ENCODE results near the gene MT1E. TPM values are rescaled to one million over a fixed set of nuclear protein-coding genes. Genes with fewer than 3 reads are reported as not detected.
"Not testable (repeated sequence)": the region's sequence is repeated elsewhere in the genome, so short reads cannot be mapped to it uniquely, and the experiment has no call there.

MT1E gene
- total RNA-seq, 2 donors from 2014 or later: 106 to 214 TPM

- Histone ChIP-seq H3K4me1 (ENCODE audit: control insufficient read depth in 1 of 2, low read depth in 2 of 2) (peaks cover 14 to 35% of the 10 kb centered on the region in 2 donors), H3K27me3 (replicated peaks; ENCODE audit: insufficient read depth) (no peaks in the 10 kb centered on the region), H3K36me3 (no peaks in the 10 kb centered on the region), H3K27ac (no peak overlapping the region), H3K9me3 (no peaks in the 10 kb centered on the region), H3K4me3 (no peak overlapping the region)
- ATAC-seq (ENCODE audit: insufficient number of reproducible peaks, low FRiP score, low read depth): no peak
- no peak for TF ChIP-seq CTCF (IDR thresholded peaks at IDR 0.05)
- DNase-seq (ENCODE audit: low spot score): no peak
Observed at GRCh38 chr16:56615353-56615752, 10.2 kb upstream of the MT1E start.

- Histone ChIP-seq H3K9me3 (no peaks in the 10 kb centered on the region), H3K27me3 (replicated peaks; ENCODE audit: insufficient read depth) (no peaks in the 10 kb centered on the region), H3K27ac (no peak overlapping the region), H3K4me3 (peak overlapping the region; percentile 62), H3K36me3 (no peaks in the 10 kb centered on the region), H3K4me1 (ENCODE audit: control insufficient read depth in 1 of 2, low read depth in 2 of 2) (peaks cover 4 to 22% of the 10 kb centered on the region in 2 donors)
- no peak for TF ChIP-seq CTCF (IDR thresholded peaks at IDR 0.05)
- no peak for ATAC-seq (ENCODE audit: insufficient number of reproducible peaks, low FRiP score, low read depth)
- no peak for DNase-seq (ENCODE audit: low spot score)
Observed at GRCh38 chr16:56616608-56617211, 8.9 kb upstream of the MT1E start.

GRCh38 chr16:56617212-56618085 is 8.1 kb upstream of the MT1E start:
- TF ChIP-seq CTCF (IDR thresholded peaks at IDR 0.05): peak; percentile 19
- peaks cover 4 to 14% of the 10 kb centered on the region in 2 donors for H3K4me1 ChIP-seq (ENCODE audit: control insufficient read depth in 1 of 2, low read depth in 2 of 2)
- H3K4me3 ChIP-seq: peak overlapping the region; percentile 62
- ATAC-seq (ENCODE audit: insufficient number of reproducible peaks, low FRiP score, low read depth) (peak; percentile 54), DNase-seq (ENCODE audit: low spot score) (no peak)
- peak overlapping the region; percentile 34 to 60 for H3K27ac ChIP-seq
- no peaks in the 10 kb centered on the region for H3K9me3 ChIP-seq
- H3K36me3 ChIP-seq: no peaks in the 10 kb centered on the region
- H3K27me3 ChIP-seq (replicated peaks; ENCODE audit: insufficient read depth): no peaks in the 10 kb centered on the region

- no peak for ATAC-seq (ENCODE audit: insufficient number of reproducible peaks, low FRiP score, low read depth)
- no peaks in the 10 kb centered on the region for H3K27me3 ChIP-seq (replicated peaks; ENCODE audit: insufficient read depth)
- DNase-seq (ENCODE audit: low spot score): no peak
- H3K27ac ChIP-seq: no peak overlapping the region
- no peak overlapping the region for H3K4me3 ChIP-seq
- no peak for TF ChIP-seq CTCF (IDR thresholded peaks at IDR 0.05)
- no peaks in the 10 kb centered on the region for H3K36me3 ChIP-seq
- H3K4me1 ChIP-seq (ENCODE audit: control insufficient read depth in 1 of 2, low read depth in 2 of 2): peaks cover 4 to 14% of the 10 kb centered on the region in 2 donors
- no peaks in the 10 kb centered on the region for H3K9me3 ChIP-seq
Observed at GRCh38 chr16:56618138-56618537, 7.4 kb upstream of the MT1E start.

- H3K27ac ChIP-seq: no peak overlapping the region
- DNase-seq (ENCODE audit: low spot score): no peak
- TF ChIP-seq CTCF (IDR thresholded peaks at IDR 0.05): no peak
- H3K9me3 ChIP-seq: no peaks in the 10 kb centered on the region
- H3K36me3 ChIP-seq: no peaks in the 10 kb centered on the region
- ATAC-seq (ENCODE audit: insufficient number of reproducible peaks, low FRiP score, low read depth): no peak
- no peak overlapping the region for H3K4me3 ChIP-seq
- peaks cover 4 to 14% of the 10 kb centered on the region in 2 donors for H3K4me1 ChIP-seq (ENCODE audit: control insufficient read depth in 1 of 2, low read depth in 2 of 2)
- H3K27me3 ChIP-seq (replicated peaks; ENCODE audit: insufficient read depth): no peaks in the 10 kb centered on the region
Observed at GRCh38 chr16:56620339-56620897, 5.2 kb upstream of the MT1E start.

- not testable (repeated sequence) for H3K36me3 ChIP-seq; H3K9me3 ChIP-seq; H3K27ac ChIP-seq; ATAC-seq (ENCODE audit: insufficient number of reproducible peaks, low FRiP score, low read depth); DNase-seq (ENCODE audit: low spot score); H3K27me3 ChIP-seq (replicated peaks; ENCODE audit: insufficient read depth); H3K4me3 ChIP-seq
- H3K4me1 ChIP-seq (ENCODE audit: control insufficient read depth in 1 of 2, low read depth in 2 of 2): peaks cover 4 to 14% of the 10 kb centered on the region in 2 donors
Observed at GRCh38 chr16:56621665-56622445, 3.7 kb upstream of the MT1E start.

- not testable (repeated sequence) for H3K27me3 ChIP-seq (replicated peaks; ENCODE audit: insufficient read depth); DNase-seq (ENCODE audit: low spot score); H3K4me1 ChIP-seq (ENCODE audit: control insufficient read depth in 1 of 2, low read depth in 2 of 2); ATAC-seq (ENCODE audit: insufficient number of reproducible peaks, low FRiP score, low read depth); H3K27ac ChIP-seq; H3K36me3 ChIP-seq; H3K9me3 ChIP-seq; H3K4me3 ChIP-seq
Observed at GRCh38 chr16:56623184-56623583, 2.4 kb upstream of the MT1E start.
